Vagina (tissue), 2 donors: ENCODE results near the gene THSD7B. TPM values are rescaled to one million over a fixed set of nuclear protein-coding genes. Genes with fewer than 3 reads are reported as not detected.

Source experiments
- DNase-seq, 2 donors: peaks; one replicate each; pipeline ENCODE4 v3.0.0-alpha.2; 2017; ENCODE audit errors: extremely low spot score in 2 of 2
- H3K27ac ChIP-seq: fragments of 200-600 bp; sonication (generic); one replicate; pipeline ENCODE4 v1.5.1; 2019
- H3K27me3 ChIP-seq: fragments of 200-600 bp; sonication (generic); one replicate; pipeline ENCODE4 v1.5.1; 2019
- H3K36me3 ChIP-seq, 2 donors: fragments of 200-600 bp; sonication (generic); one replicate each; pipeline ENCODE4 v1.5.1; 2017 to 2019
- H3K4me1 ChIP-seq: fragments of 200-600 bp; sonication (generic); one replicate; pipeline ENCODE4 v1.5.1; 2019
- H3K4me3 ChIP-seq, 2 donors: fragments of 200-600 bp; sonication (generic); 1 replicate in 1 of 2; 2 replicates in 1 of 2; pipeline ENCODE4 v1.5.1; 2016 to 2019
- H3K9me3 ChIP-seq: fragments of 200-600 bp; sonication (generic); one replicate; pipeline ENCODE4 v1.5.1; 2019
- CTCF ChIP-seq, 3 experiments: fragments of 450-650 bp in 2 of 3; fragments of 200-600 bp in 1 of 3; sonication (generic) in 1 of 3; IDR thresholded peaks; one replicate each; pipeline ENCODE4 v1.5.1; 2017 to 2019; ENCODE audit warnings: antibody characterized with exemption in 3 of 3, mild to moderate bottlenecking in 2 of 3, moderate library complexity in 2 of 3
- POLR2A ChIP-seq, 2 donors: fragments of 450-650 bp; IDR thresholded peaks; one replicate each; pipeline ENCODE4 v1.6.1; 2017; ENCODE audit warnings: antibody characterized with exemption in 2 of 2, mild to moderate bottlenecking in 2 of 2, moderate library complexity in 2 of 2
- POLR2AphosphoS5 ChIP-seq, 2 donors: sonication (generic); formaldehyde crosslinking; IDR thresholded peaks; one replicate each; pipeline ENCODE4 v1.9.0; 2017; ENCODE audit warnings: antibody characterized with exemption in 2 of 2, mild to moderate bottlenecking in 2 of 2, low read depth in 1 of 2; ENCODE audit not compliant: insufficient read depth in 1 of 2
- intact Hi-C: fragments of 100-400 bp; cut with DNase I; formaldehyde crosslinking; loops from one replicate; pipeline ENCODE4 v1.15.1; 2023
- total RNA-seq: library from RNA; depleted of rRNA; stranded (reverse); fragments of >200 nt; gene quantifications from one replicate; pipeline ENCODE4 v1.2.3, GENCODE V29; 2016

The THSD7B gene
- total RNA-seq, 1 donor from 2014 or later: 0.49 TPM

GRCh38 chr2:137249463-137250130, 484.3 kb downstream of the THSD7B start:
- intact Hi-C loops: no loop called here
- H3K27me3 ChIP-seq: no peaks in the 10 kb centered on the region

GRCh38 chr2:137250401-137250800, 485.1 kb downstream of the THSD7B start:
- intact Hi-C loops: no loop called here
- no peak for DNase-seq
- no peak for TF ChIP-seq POLR2AphosphoS5 (IDR thresholded peaks at IDR 0.05; ENCODE audit: insufficient read depth in 1 of 2, low read depth in 1 of 2)
- TF ChIP-seq POLR2A (IDR thresholded peaks at IDR 0.05): no peak
- TF ChIP-seq CTCF (IDR thresholded peaks at IDR 0.05): no peak
- Histone ChIP-seq H3K27me3 (no peaks in the 10 kb centered on the region), H3K36me3 (no peaks in the 10 kb centered on the region), H3K27ac (no peak overlapping the region), H3K4me3 (no peak overlapping the region), H3K9me3 (no peaks in the 10 kb centered on the region), H3K4me1 (no peaks in the 10 kb centered on the region)

More at GRCh38 chr2:137249463-137250130, 484.3 kb downstream of the THSD7B start:
- Histone ChIP-seq H3K36me3 (no peaks in the 10 kb centered on the region), H3K9me3 (no peaks in the 10 kb centered on the region), H3K4me3 (no peak overlapping the region), H3K27ac (no peak overlapping the region), H3K4me1 (no peaks in the 10 kb centered on the region)
- TF ChIP-seq POLR2AphosphoS5 (IDR thresholded peaks at IDR 0.05; ENCODE audit: insufficient read depth in 1 of 2, low read depth in 1 of 2) (no peak), CTCF (IDR thresholded peaks at IDR 0.05) (no peak), POLR2A (IDR thresholded peaks at IDR 0.05) (no peak)
- DNase-seq: no peak

GRCh38 chr2:137251045-137251444, 485.7 kb downstream of the THSD7B start:
- intact Hi-C loops: no loop called here
- no peak for TF ChIP-seq POLR2AphosphoS5 (IDR thresholded peaks at IDR 0.05; ENCODE audit: insufficient read depth in 1 of 2, low read depth in 1 of 2)
- no peak for TF ChIP-seq CTCF (IDR thresholded peaks at IDR 0.05)
- no peak for TF ChIP-seq POLR2A (IDR thresholded peaks at IDR 0.05)
- DNase-seq: no peak
- no peaks in the 10 kb centered on the region for H3K27me3 ChIP-seq
- H3K4me1 ChIP-seq: no peaks in the 10 kb centered on the region
- no peaks in the 10 kb centered on the region for H3K9me3 ChIP-seq
- no peaks in the 10 kb centered on the region for H3K36me3 ChIP-seq
- no peak overlapping the region for H3K27ac ChIP-seq
- H3K4me3 ChIP-seq: no peak overlapping the region

- H3K4me1 ChIP-seq: no peaks in the 10 kb centered on the region
- H3K36me3 ChIP-seq: no peaks in the 10 kb centered on the region
- no peaks in the 10 kb centered on the region for H3K9me3 ChIP-seq
- no peak overlapping the region for H3K27ac ChIP-seq
- no peaks in the 10 kb centered on the region for H3K27me3 ChIP-seq
- DNase-seq: no peak
- H3K4me3 ChIP-seq: no peak overlapping the region
- TF ChIP-seq POLR2AphosphoS5 (IDR thresholded peaks at IDR 0.05; ENCODE audit: insufficient read depth in 1 of 2, low read depth in 1 of 2) (no peak), POLR2A (IDR thresholded peaks at IDR 0.05) (no peak), CTCF (IDR thresholded peaks at IDR 0.05) (no peak)
- intact Hi-C loops: no loop called here
Observed at GRCh38 chr2:137252934-137253333, 487.6 kb downstream of the THSD7B start.

GRCh38 chr2:137254052-137254451, 488.7 kb downstream of the THSD7B start:
- no peak overlapping the region for H3K4me3 ChIP-seq
- no peak for DNase-seq
- H3K27me3 ChIP-seq: no peaks in the 10 kb centered on the region
- H3K9me3 ChIP-seq: no peaks in the 10 kb centered on the region
- TF ChIP-seq POLR2A (IDR thresholded peaks at IDR 0.05): no peak
- TF ChIP-seq POLR2AphosphoS5 (IDR thresholded peaks at IDR 0.05; ENCODE audit: insufficient read depth in 1 of 2, low read depth in 1 of 2): no peak
- TF ChIP-seq CTCF (IDR thresholded peaks at IDR 0.05): no peak
- no peaks in the 10 kb centered on the region for H3K4me1 ChIP-seq
- H3K36me3 ChIP-seq: no peaks in the 10 kb centered on the region
- intact Hi-C loops: no loop called here
- no peak overlapping the region for H3K27ac ChIP-seq
